ENCODE data around the gene POLD3. TPM values are rescaled to one million over a fixed set of nuclear protein-coding genes. Genes with fewer than 3 reads are reported as not detected.

POLD3 gene
- total RNA-seq, 1 experiment from 2014 or later, result 76.5 TPM

GRCh38 chr11:74686792-74687191 lies 94.4 kb downstream of the POLD3 start:
- no peak overlapping the region for H3K27ac ChIP-seq (ENCODE audit: low read depth, low read length, poor library complexity, severe bottlenecking)
- H3K36me3 ChIP-seq (ENCODE audit: insufficient read depth, low read length, poor library complexity, severe bottlenecking), result no peaks in the 10 kb centered on the region
- intact Hi-C loops (cut with micrococcal nuclease; ENCODE audit: unreplicated experiment), result loop anchor here (10.0 kb wide), 1 partner anchor 432 kb away; no protein-coding TSS in a partner anchor
- H3K4me1 ChIP-seq (ENCODE audit: insufficient read depth, low read length, poor library complexity, severe bottlenecking), result no peaks in the 10 kb centered on the region
- ChIA-PET CTCF (no interaction called here), POLR2A (ENCODE audit: low non-redundant PET) (no interaction called here)
- H3K27me3 ChIP-seq (replicated peaks; ENCODE audit: insufficient read depth, low read depth, low read length, poor library complexity), result no peaks in the 10 kb centered on the region
- TF ChIP-seq CTCF (conservative IDR thresholded peaks at IDR 0.05; ENCODE audit: low read depth, low read length), result no peak
- TF ChIP-seq EZH2 (IDR thresholded peaks at IDR 0.05; ENCODE audit: borderline replicate concordance, low read depth, low read length, poor library complexity, severe bottlenecking), result no peak
- no peaks in the 10 kb centered on the region for H3K9me3 ChIP-seq (ENCODE audit: low read depth, low read length, poor library complexity, severe bottlenecking)
- no peak for DNase-seq (ENCODE audit: low spot score)
- no peak overlapping the region for H3K4me3 ChIP-seq (ENCODE audit: low read depth, low read length, poor library complexity, severe bottlenecking)
- no TSS peak for BruUV-seq (replicated peaks)

DNA sequence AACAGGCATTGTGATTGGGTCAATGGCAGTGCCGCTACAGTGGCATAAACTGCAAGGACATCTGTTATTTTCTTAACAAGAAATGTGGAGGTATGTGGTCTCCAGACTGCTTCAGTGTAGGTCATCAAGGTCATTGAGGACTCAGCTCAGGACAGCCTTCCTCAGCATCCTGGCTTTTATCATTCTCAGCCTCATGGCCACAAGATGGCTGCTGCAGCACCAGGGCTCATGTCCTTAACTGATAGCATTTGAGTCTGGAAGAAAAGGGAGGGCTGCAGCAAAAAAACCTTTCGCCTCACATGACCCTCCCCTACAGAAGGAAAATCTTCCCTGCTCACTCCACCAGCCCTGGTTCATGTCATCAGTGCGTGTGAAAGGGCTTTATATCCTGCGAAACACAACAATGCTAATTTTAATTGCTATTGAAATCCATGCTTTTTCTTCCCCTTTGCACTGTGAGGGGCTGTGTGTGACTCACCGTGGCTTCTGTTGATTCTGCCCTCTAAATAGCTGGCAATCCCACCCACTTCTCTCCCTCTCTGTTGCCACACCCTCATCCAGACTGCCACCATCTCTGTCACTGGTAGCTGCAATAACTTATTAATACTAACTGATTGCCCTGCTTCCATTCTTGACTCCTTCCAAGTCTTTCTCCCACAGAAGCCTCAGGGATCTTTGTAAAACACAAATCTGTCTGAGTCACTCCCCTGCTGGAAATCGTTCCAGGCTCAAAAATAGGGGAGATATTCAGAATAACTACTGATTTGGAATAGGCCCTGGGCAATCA lies 95.0 kb downstream of the POLD3 start:
- Histone ChIP-seq H3K27me3 (replicated peaks; ENCODE audit: insufficient read depth, low read depth, low read length, poor library complexity) (no peaks in the 10 kb centered on the region), H3K4me3 (ENCODE audit: low read depth, low read length, poor library complexity, severe bottlenecking) (no peak overlapping the region), H3K27ac (ENCODE audit: low read depth, low read length, poor library complexity, severe bottlenecking) (no peak overlapping the region), H3K36me3 (ENCODE audit: insufficient read depth, low read length, poor library complexity, severe bottlenecking) (no peaks in the 10 kb centered on the region), H3K9me3 (ENCODE audit: low read depth, low read length, poor library complexity, severe bottlenecking) (no peaks in the 10 kb centered on the region), H3K4me1 (ENCODE audit: insufficient read depth, low read length, poor library complexity, severe bottlenecking) (no peaks in the 10 kb centered on the region)
- no peak for TF ChIP-seq CTCF (conservative IDR thresholded peaks at IDR 0.05; ENCODE audit: low read depth, low read length)
- no peak for TF ChIP-seq EZH2 (IDR thresholded peaks at IDR 0.05; ENCODE audit: borderline replicate concordance, low read depth, low read length, poor library complexity, severe bottlenecking)
- ChIA-PET POLR2A (ENCODE audit: low non-redundant PET) (no interaction called here), CTCF (interaction anchor here (0.5 kb wide), 1 partner anchor 12 kb away, joined by 3 read pairs; no protein-coding TSS in a partner anchor)
- intact Hi-C loops (cut with micrococcal nuclease; ENCODE audit: unreplicated experiment), result loop anchor here (10.0 kb wide), 1 partner anchor 433 kb away; no protein-coding TSS in a partner anchor
- BruUV-seq (replicated peaks), result no TSS peak
- peak; percentile 49 for DNase-seq (ENCODE audit: low spot score)

DNA sequence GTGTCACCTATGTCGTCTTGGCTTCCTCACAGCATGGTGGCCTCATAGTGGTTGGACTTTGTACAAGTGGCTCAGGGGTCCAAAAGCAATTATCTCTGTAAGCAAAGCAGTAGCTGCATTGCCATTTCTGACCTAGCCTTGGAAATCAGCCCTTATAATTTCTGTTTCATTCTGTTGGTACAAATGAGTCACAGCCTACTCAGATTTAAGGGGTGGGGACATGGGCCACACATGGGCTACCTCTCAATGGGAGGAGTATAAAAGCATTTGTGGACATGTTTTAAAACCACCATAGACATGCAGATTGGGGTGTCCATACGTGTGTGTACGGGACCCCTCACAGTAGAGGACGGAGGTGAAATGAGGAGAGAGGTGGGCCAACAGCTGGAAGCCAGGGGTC lies 97.3 kb downstream of the POLD3 start:
- Histone ChIP-seq H3K27ac (ENCODE audit: low read depth, low read length, poor library complexity, severe bottlenecking) (no peak overlapping the region), H3K9me3 (ENCODE audit: low read depth, low read length, poor library complexity, severe bottlenecking) (no peaks in the 10 kb centered on the region), H3K4me3 (ENCODE audit: low read depth, low read length, poor library complexity, severe bottlenecking) (no peak overlapping the region), H3K36me3 (ENCODE audit: insufficient read depth, low read length, poor library complexity, severe bottlenecking) (no peaks in the 10 kb centered on the region), H3K27me3 (replicated peaks; ENCODE audit: insufficient read depth, low read depth, low read length, poor library complexity) (no peaks in the 10 kb centered on the region), H3K4me1 (ENCODE audit: insufficient read depth, low read length, poor library complexity, severe bottlenecking) (no peaks in the 10 kb centered on the region)
- intact Hi-C loops (cut with micrococcal nuclease; ENCODE audit: unreplicated experiment), result loop anchor here (10.0 kb wide), 1 partner anchor 435 kb away; no protein-coding TSS in a partner anchor
- DNase-seq (ENCODE audit: low spot score), result no peak
- BruUV-seq (replicated peaks), result no TSS peak
- ChIA-PET CTCF (no interaction called here), POLR2A (ENCODE audit: low non-redundant PET) (no interaction called here)
- TF ChIP-seq CTCF (conservative IDR thresholded peaks at IDR 0.05; ENCODE audit: low read depth, low read length) (no peak), EZH2 (IDR thresholded peaks at IDR 0.05; ENCODE audit: borderline replicate concordance, low read depth, low read length, poor library complexity, severe bottlenecking) (no peak)
